A549 treated with dexamethasone at 1 μM for 4 hours (cell line): ENCODE results near the gene VSIG4. TPM values are rescaled to one million over a fixed set of nuclear protein-coding genes. Genes with fewer than 3 reads are reported as not detected.

Experiments
- total RNA-seq: library from RNA; stranded (reverse); fragments of 200-300 nt; extraction: Qiagen RNA extraction; gene quantifications from 5 replicates; pipeline ENCODE4 v1.2.3, GENCODE V29; 2022

VSIG4 gene, protein sequence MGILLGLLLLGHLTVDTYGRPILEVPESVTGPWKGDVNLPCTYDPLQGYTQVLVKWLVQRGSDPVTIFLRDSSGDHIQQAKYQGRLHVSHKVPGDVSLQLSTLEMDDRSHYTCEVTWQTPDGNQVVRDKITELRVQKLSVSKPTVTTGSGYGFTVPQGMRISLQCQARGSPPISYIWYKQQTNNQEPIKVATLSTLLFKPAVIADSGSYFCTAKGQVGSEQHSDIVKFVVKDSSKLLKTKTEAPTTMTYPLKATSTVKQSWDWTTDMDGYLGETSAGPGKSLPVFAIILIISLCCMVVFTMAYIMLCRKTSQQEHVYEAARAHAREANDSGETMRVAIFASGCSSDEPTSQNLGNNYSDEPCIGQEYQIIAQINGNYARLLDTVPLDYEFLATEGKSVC
- not detected in 5 replicates for total RNA-seq

DNA sequence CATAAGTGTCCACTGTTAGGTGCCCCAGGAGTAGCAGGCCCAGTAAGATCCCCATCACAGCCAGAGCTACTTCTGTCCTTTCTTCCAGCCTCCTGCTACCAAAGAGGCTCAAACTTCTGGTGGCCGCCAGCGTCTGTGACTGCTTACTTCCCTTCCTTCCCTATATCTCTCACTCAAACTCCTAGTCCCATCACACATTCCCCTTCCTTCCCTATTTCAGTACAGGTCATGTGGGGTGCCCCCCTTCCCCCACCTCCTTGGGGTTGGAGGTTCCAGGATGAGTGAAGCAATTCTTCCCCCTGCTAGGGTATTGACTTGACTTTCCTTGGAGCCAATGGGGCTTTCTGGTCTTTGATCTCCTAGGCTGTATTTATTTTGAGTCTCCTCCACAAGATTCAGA is at the start of gene VSIG4:
Gene VSIG4, minus strand, starts transcription at position 137 of the 400 bp plus-strand sequence. Its CDS starts 82 bp downstream, at position 55.

Other genes starting within 250 kb of the VSIG4 start
- 0.02 TPM in 1 of 5 replicates, not detected in the others for gene HEPH, start 124.2 kb upstream of the VSIG4 start, total RNA-seq